Measurements from ENCODE around the gene FAM50B.
A peak's percentile ranks its signal among the peaks of the same experiment; 100 is the strongest.

The FAM50B gene

GRCh38 chr6:3873051-3873450, 23.9 kb downstream of the FAM50B start:
- no peak for DNase-seq (ENCODE audit: low spot score)

- no peak for DNase-seq (ENCODE audit: low spot score)
Observed at GRCh38 chr6:3874069-3874468, 24.9 kb downstream of the FAM50B start.

- DNase-seq (ENCODE audit: low spot score), result no peak
Observed at GRCh38 chr6:3875486-3875885, 26.3 kb downstream of the FAM50B start.

GRCh38 chr6:3876101-3876500, 26.9 kb downstream of the FAM50B start:
- DNase-seq (ENCODE audit: low spot score), result no peak

- no peak for DNase-seq (ENCODE audit: low spot score)
Observed at GRCh38 chr6:3876866-3877265, 27.7 kb downstream of the FAM50B start.

- no peak for DNase-seq (ENCODE audit: low spot score)
Observed at GRCh38 chr6:3878048-3878666, 29.0 kb downstream of the FAM50B start.

GRCh38 chr6:3879194-3879952, 30.2 kb downstream of the FAM50B start:
- DNase-seq (ENCODE audit: low spot score), result no peak

- no peak for DNase-seq (ENCODE audit: low spot score)
Observed at GRCh38 chr6:3881711-3882421, 32.7 kb downstream of the FAM50B start.

GRCh38 chr6:3882431-3882830, 33.3 kb downstream of the FAM50B start:
- DNase-seq (ENCODE audit: low spot score), result no peak

- no peak for DNase-seq (ENCODE audit: low spot score)
Observed at GRCh38 chr6:3882866-3883265, 33.7 kb downstream of the FAM50B start.

GRCh38 chr6:3884007-3884745, 35.0 kb downstream of the FAM50B start:
- DNase-seq (ENCODE audit: low spot score), result peak; percentile 8

GRCh38 chr6:3885262-3886036, 36.3 kb downstream of the FAM50B start:
- DNase-seq (ENCODE audit: low spot score), result peak; percentile 40

- DNase-seq (ENCODE audit: low spot score), result peak; percentile 9
Observed at GRCh38 chr6:3887150-3887700, 38.1 kb downstream of the FAM50B start.

GRCh38 chr6:3888153-3888957, 39.2 kb downstream of the FAM50B start:
- no peak for DNase-seq (ENCODE audit: low spot score)

GRCh38 chr6:3890047-3890446, 40.9 kb downstream of the FAM50B start:
- DNase-seq (ENCODE audit: low spot score), result no peak

GRCh38 chr6:3891883-3892282, 42.7 kb downstream of the FAM50B start:
- DNase-seq (ENCODE audit: low spot score), result no peak

- no peak for DNase-seq (ENCODE audit: low spot score)
Observed at GRCh38 chr6:3892603-3893002, 43.4 kb downstream of the FAM50B start.

- no peak for DNase-seq (ENCODE audit: low spot score)
Observed at GRCh38 chr6:3893487-3893886, 44.3 kb downstream of the FAM50B start.

- no peak for DNase-seq (ENCODE audit: low spot score)
Observed at GRCh38 chr6:3893917-3894316, 44.7 kb downstream of the FAM50B start.

- DNase-seq (ENCODE audit: low spot score), result no peak
Observed at GRCh38 chr6:3894590-3895311, 45.6 kb downstream of the FAM50B start.
